T-cell (primary cell): ENCODE data around the gene TCF7L2. TPM values are rescaled to one million over a fixed set of nuclear protein-coding genes. Genes with fewer than 3 reads are reported as not detected.

Source experiments
- ATAC-seq, 4 experiments: fragments of 200-7000 bp in 3 of 4; fragments of 150-1000 bp in 1 of 4; cut with Tn5 transposase; replicated peaks in 1 of 4; 1 replicate in 3 of 4; 2 replicates in 1 of 4; pipeline ENCODE4 v1.10.0; 2021; ENCODE audit warnings: moderate library complexity in 3 of 4, mild to moderate bottlenecking in 2 of 4, moderate number of reproducible peaks in 1 of 4
- CTCF ChIA-PET, 2 donors: fragments of 300-600 bp; sonication (Branson Sonifier 250); formaldehyde crosslinking; loops; one replicate each; lab custom pipeline; 2022; ENCODE audit warnings: antibody characterized with exemption in 2 of 2; lab: Charles Lee
- POLR2A ChIA-PET, 2 donors: fragments of 300-600 bp; sonication (Branson Sonifier 250); formaldehyde crosslinking; loops; one replicate each; lab custom pipeline; 2022; ENCODE audit warnings: antibody characterized with exemption in 2 of 2; lab: Charles Lee
- DNase-seq, 35 experiments: peaks; one replicate each; pipeline versions ENCODE4 v3.0.0 to v3.0.0-alpha.2; 2013 to 2023
- H3K27ac ChIP-seq: one replicate; pipeline ENCODE4 v1.5.1; 2013; ENCODE audit warnings: low read length
- H3K27me3 ChIP-seq, 2 experiments: replicated peaks in 1 of 2; 1 replicate in 1 of 2; 2 replicates in 1 of 2; pipeline versions ENCODE4 v1.6.1 to v1.7.0; 2013; ENCODE audit warnings: low read length in 1 of 2, mixed read lengths in 1 of 2; ENCODE audit not compliant: control insufficient read depth in 2 of 2, insufficient read depth in 2 of 2; ENCODE audit errors: extremely low read depth in 1 of 2
- H3K36me3 ChIP-seq, 2 donors: 1 replicate in 1 of 2; 2 replicates in 1 of 2; pipeline versions ENCODE4 v1.6.1 to v1.7.0; 2013; ENCODE audit warnings: low read length in 1 of 2; ENCODE audit not compliant: control insufficient read depth in 2 of 2, insufficient read depth in 1 of 2; ENCODE audit errors: extremely low read depth in 1 of 2
- H3K4me1 ChIP-seq, 2 experiments: 1 replicate in 1 of 2; 2 replicates in 1 of 2; pipeline versions ENCODE4 v1.6.1 to v1.7.0; 2013; ENCODE audit warnings: low read length in 2 of 2, mixed read lengths in 1 of 2; ENCODE audit not compliant: insufficient read depth in 2 of 2, control insufficient read depth in 1 of 2; ENCODE audit errors: extremely low read depth in 1 of 2
- H3K4me3 ChIP-seq, 2 donors: 1 replicate in 1 of 2; 2 replicates in 1 of 2; pipeline versions ENCODE4 v1.5.1 to v1.7.0; 2013; ENCODE audit warnings: mild to moderate bottlenecking in 2 of 2, low read length in 1 of 2, moderate library complexity in 1 of 2; ENCODE audit not compliant: control insufficient read depth in 1 of 2; ENCODE audit errors: extremely low read depth in 1 of 2
- H3K9me3 ChIP-seq: 2 replicates; pipeline ENCODE4 v1.7.0; 2013
- H3K27ac Mint-ChIP-seq, 2 donors: one replicate each; pipeline ENCODE4 v1.8.0; 2020 to 2021; ENCODE audit warnings: mild to moderate bottlenecking in 2 of 2, mixed read lengths in 2 of 2
- H3K27me3 Mint-ChIP-seq, 2 donors: one replicate each; pipeline ENCODE4 v1.8.0; 2021 to 2022; ENCODE audit warnings: mixed read lengths in 2 of 2
- H3K36me3 Mint-ChIP-seq: one replicate; pipeline ENCODE4 v1.8.0; 2021; ENCODE audit warnings: mixed read lengths
- H3K4me1 Mint-ChIP-seq, 3 donors: one replicate each; pipeline ENCODE4 v1.8.0; 2020 to 2022; ENCODE audit warnings: mixed read lengths in 3 of 3, mild to moderate bottlenecking in 1 of 3
- H3K4me3 Mint-ChIP-seq, 3 donors: one replicate each; pipeline ENCODE4 v1.8.0; 2020 to 2022; ENCODE audit warnings: mild to moderate bottlenecking in 3 of 3, mixed read lengths in 3 of 3, moderate library complexity in 3 of 3
- H3K9me3 Mint-ChIP-seq, 3 donors: one replicate each; pipeline ENCODE4 v1.8.0; 2020 to 2022; ENCODE audit warnings: mixed read lengths in 3 of 3
- WGBS: methylation state at CpG from one replicate; pipeline ENCODE4 v1.1.5; 2013; ENCODE audit warnings: missing lambda C conversion rate; ENCODE audit not compliant: insufficient coverage; 5-methylcytosine and 5-hydroxymethylcytosine counted together
- total RNA-seq, 35 experiments: library from RNA in 6 of 35; stranded (reverse) in 6 of 35; fragments of 120-200 nt in 1 of 35; gene quantifications; one replicate each; pipeline versions ENCODE4 v1.2.1 to v1.2.4 and lab custom pipeline; 2013 to 2026

The TCF7L2 gene
- total RNA-seq, 5 donors from 2014 or later (not counting 1 experiment from before 2014, with no cell fraction given): 2.6 to 6.2 (median 3.3) TPM

DNA sequence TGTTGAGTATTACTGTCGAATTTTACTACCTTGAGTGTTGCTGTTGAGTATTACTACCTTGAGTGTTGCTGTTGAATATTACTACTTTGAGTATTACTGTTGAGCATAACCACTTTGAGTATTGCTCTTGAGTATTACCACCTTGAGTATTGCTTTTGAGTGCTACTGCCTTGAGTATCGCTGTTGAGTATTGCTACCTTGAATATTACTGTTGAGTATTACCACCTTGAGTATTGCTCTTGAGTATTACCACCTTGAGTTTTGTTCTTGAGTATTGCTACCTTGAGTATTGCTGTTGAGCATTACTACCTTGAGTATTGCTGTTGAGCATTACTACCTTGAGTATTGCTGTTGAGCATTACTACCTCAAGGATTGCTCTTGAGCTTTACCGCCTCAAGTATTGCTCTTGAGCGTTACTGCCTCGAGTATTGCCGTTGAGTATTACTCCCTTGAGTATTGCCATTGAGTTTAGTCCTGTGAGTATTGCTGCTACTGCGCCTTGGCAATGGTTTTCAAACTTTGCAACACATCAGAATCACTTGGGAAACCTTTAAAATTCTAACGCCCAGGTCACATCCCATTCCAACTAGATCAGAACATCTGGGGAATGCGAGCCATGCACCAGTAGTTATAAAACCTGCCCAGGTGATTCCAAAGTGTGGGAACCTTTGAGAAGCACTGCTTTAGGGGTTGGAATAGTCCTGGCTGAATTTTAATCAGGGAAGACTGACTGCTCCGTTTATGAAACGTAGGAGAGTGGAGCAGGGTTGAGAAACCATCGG is 61.7 kb downstream of the TCF7L2 start:
- POLR2A ChIA-PET: no interaction called here
- H3K9me3 ChIP-seq: no peaks in the 10 kb centered on the region
- peaks cover 17 to 23% (median 20%) of the 10 kb centered on the region in 3 donors for H3K4me1 Mint-ChIP-seq
- CTCF ChIA-PET: no interaction called here
- 94% methylated on average over 7 of the region's 12 CpGs for WGBS
- no peak for ATAC-seq
- H3K27ac Mint-ChIP-seq: no peak overlapping the region
- H3K36me3 Mint-ChIP-seq: no peaks in the 10 kb centered on the region
- no peak overlapping the region for H3K4me3 ChIP-seq
- no peak overlapping the region for H3K27ac ChIP-seq
- H3K9me3 Mint-ChIP-seq: no peaks in the 10 kb centered on the region
- H3K4me3 Mint-ChIP-seq: no peak overlapping the region
- no peaks in the 10 kb centered on the region for H3K36me3 ChIP-seq
- H3K27me3 Mint-ChIP-seq: peaks cover 33 to 38% of the 10 kb centered on the region in 2 donors
- no peak for DNase-seq
- H3K4me1 ChIP-seq: peaks cover 14 to 16% of the 10 kb centered on the region in 2 experiments
- H3K27me3 ChIP-seq: peaks cover 0 to 10% of the 10 kb centered on the region in 2 experiments

DNA sequence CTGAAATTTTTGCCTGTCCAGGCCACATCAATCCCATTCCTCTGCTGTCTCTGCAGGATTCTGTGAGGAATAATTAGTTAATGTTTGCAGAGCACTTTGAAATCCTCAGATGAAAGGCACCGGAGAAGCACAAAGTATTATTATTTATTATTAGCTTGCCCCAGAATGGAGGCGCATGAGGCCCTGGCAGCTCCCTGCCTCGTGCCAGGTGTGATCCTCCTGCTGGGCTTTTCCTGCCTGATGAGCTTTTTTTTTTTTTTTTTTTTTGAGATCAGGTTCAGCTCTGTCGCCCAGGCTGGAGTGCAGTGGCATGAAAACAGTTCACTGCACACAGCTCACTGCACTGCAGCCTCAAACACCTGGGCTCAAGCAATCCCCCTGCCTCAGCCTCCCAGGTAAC is 65.2 kb downstream of the TCF7L2 start:
- CTCF ChIA-PET: interaction anchor here in 1 of 2 donors (0.7 kb wide), 1 partner anchor 286 kb away, joined by 5 read pairs; no protein-coding TSS in a partner anchor
- POLR2A ChIA-PET: no interaction called here
- H3K4me3 ChIP-seq: no peak overlapping the region
- H3K4me3 Mint-ChIP-seq: no peak overlapping the region
- no peaks in the 10 kb centered on the region for H3K36me3 ChIP-seq
- no peaks in the 10 kb centered on the region for H3K9me3 ChIP-seq
- no peak overlapping the region for H3K27ac ChIP-seq
- no peak overlapping the region for H3K27ac Mint-ChIP-seq
- DNase-seq: no peak
- H3K9me3 Mint-ChIP-seq: no peaks in the 10 kb centered on the region
- H3K27me3 Mint-ChIP-seq: peaks cover 11 to 12% of the 10 kb centered on the region in 2 donors
- no peaks in the 10 kb centered on the region for H3K4me1 Mint-ChIP-seq
- no peak for ATAC-seq
- no peaks in the 10 kb centered on the region for H3K4me1 ChIP-seq
- H3K27me3 ChIP-seq: no peaks in the 10 kb centered on the region
- H3K36me3 Mint-ChIP-seq: no peaks in the 10 kb centered on the region
- WGBS: 78% methylated on average over 2 of the region's 4 CpGs

DNA sequence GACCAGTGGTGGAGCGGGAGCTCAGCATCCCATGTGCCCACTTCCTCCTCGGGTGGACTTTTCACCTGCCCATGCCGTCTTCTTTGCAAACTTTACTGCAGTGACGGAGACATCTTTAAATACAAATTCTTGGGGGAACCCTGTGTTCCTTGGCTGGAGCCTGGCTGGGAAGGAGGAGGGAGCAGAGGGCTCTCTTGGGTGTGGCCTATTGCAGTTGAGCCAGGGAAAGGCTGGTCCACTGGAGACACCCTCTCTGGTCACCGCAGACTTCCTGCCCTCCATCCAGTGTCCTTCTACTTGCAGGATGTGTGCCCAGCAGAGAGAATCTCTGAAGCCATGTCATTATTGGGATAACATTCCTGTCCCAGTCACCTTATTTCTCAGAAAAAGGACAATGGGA is 67.3 kb downstream of the TCF7L2 start:
- Histone ChIP-seq H3K27me3 (no peaks in the 10 kb centered on the region), H3K9me3 (no peaks in the 10 kb centered on the region), H3K4me1 (no peaks in the 10 kb centered on the region), H3K4me3 (no peak overlapping the region), H3K27ac (no peak overlapping the region), H3K36me3 (no peaks in the 10 kb centered on the region)
- no peaks in the 10 kb centered on the region for H3K36me3 Mint-ChIP-seq
- DNase-seq (no peak), ATAC-seq (no peak)
- H3K27ac Mint-ChIP-seq: no peak overlapping the region
- H3K9me3 Mint-ChIP-seq: no peaks in the 10 kb centered on the region
- H3K27me3 Mint-ChIP-seq: peaks cover 5% of the 10 kb centered on the region in 2 donors
- POLR2A ChIA-PET: no interaction called here
- CTCF ChIA-PET: no interaction called here
- no peaks in the 10 kb centered on the region for H3K4me1 Mint-ChIP-seq
- no peak overlapping the region for H3K4me3 Mint-ChIP-seq
- WGBS: 100% methylated on average over 2 of the region's 5 CpGs

DNA sequence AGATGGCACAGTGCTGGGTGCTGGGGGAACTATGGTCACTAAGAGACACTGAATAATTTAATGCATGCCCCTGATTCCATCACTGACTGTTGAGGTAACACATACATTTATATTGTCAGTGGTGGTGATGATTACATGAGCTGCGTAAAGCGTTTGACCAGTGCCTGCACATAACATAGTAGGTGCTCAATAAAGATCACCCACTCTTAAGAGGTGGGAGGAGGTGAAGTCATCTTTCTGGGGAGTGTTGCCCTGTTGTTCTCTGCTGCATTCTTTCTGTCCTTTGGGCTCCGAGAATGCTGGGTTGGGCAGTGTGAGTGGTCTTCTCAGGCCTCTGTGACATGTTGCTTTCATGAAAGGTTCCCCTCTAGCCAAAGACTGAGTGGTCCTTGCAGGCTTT is 68.0 kb downstream of the TCF7L2 start:
- no peak overlapping the region for H3K4me3 ChIP-seq
- no peak for ATAC-seq
- no peak overlapping the region for H3K4me3 Mint-ChIP-seq
- no peaks in the 10 kb centered on the region for H3K36me3 Mint-ChIP-seq
- WGBS: no CpG with 5 or more reads among the region's 3 CpGs
- no peaks in the 10 kb centered on the region for H3K4me1 ChIP-seq
- peaks cover 4 to 5% of the 10 kb centered on the region in 2 donors for H3K27me3 Mint-ChIP-seq
- no peaks in the 10 kb centered on the region for H3K9me3 ChIP-seq
- no peaks in the 10 kb centered on the region for H3K36me3 ChIP-seq
- no peak overlapping the region for H3K27ac ChIP-seq
- CTCF ChIA-PET: no interaction called here
- no peak overlapping the region for H3K27ac Mint-ChIP-seq
- POLR2A ChIA-PET: no interaction called here
- H3K9me3 Mint-ChIP-seq: no peaks in the 10 kb centered on the region
- H3K4me1 Mint-ChIP-seq: no peaks in the 10 kb centered on the region
- H3K27me3 ChIP-seq: no peaks in the 10 kb centered on the region
- no peak for DNase-seq

DNA sequence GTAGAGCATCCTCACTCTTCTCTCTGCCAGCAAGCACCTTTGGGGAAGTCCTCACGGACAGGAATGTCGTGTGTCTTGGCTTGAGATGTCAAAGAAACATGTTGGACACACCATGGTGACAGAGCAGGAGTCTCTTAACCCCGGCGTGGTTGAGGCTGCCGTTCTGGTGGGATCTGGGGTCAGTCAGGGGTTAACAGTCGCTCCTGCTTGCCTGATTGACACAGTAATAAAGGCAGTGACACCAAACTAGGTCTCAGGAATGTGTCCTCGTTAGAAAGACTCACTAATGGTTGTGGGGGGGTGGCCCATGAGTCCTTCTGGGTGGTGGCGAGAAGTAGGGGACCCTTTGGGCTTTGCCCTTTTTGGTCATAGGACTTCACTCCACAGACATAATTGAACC is 69.0 kb downstream of the TCF7L2 start:
- H3K36me3 ChIP-seq: no peaks in the 10 kb centered on the region
- H3K4me1 Mint-ChIP-seq: no peaks in the 10 kb centered on the region
- POLR2A ChIA-PET: interaction anchor here in 1 of 2 donors (0.6 kb wide), 2 partner anchors 12 to 235 kb away, joined by 3 to 4 read pairs; no protein-coding TSS in a partner anchor
- no peaks in the 10 kb centered on the region for H3K36me3 Mint-ChIP-seq
- DNase-seq: no peak
- no peak overlapping the region for H3K4me3 ChIP-seq
- no peaks in the 10 kb centered on the region for H3K4me1 ChIP-seq
- no peaks in the 10 kb centered on the region for H3K9me3 ChIP-seq
- no peak overlapping the region for H3K27ac Mint-ChIP-seq
- H3K9me3 Mint-ChIP-seq: no peaks in the 10 kb centered on the region
- ATAC-seq: no peak
- no peak overlapping the region for H3K27ac ChIP-seq
- H3K27me3 Mint-ChIP-seq: peaks cover 2 to 4% of the 10 kb centered on the region in 2 donors
- CTCF ChIA-PET: no interaction called here
- H3K4me3 Mint-ChIP-seq: no peak overlapping the region
- no peaks in the 10 kb centered on the region for H3K27me3 ChIP-seq
- WGBS: 81% methylated on average over 7 of the region's 8 CpGs

DNA sequence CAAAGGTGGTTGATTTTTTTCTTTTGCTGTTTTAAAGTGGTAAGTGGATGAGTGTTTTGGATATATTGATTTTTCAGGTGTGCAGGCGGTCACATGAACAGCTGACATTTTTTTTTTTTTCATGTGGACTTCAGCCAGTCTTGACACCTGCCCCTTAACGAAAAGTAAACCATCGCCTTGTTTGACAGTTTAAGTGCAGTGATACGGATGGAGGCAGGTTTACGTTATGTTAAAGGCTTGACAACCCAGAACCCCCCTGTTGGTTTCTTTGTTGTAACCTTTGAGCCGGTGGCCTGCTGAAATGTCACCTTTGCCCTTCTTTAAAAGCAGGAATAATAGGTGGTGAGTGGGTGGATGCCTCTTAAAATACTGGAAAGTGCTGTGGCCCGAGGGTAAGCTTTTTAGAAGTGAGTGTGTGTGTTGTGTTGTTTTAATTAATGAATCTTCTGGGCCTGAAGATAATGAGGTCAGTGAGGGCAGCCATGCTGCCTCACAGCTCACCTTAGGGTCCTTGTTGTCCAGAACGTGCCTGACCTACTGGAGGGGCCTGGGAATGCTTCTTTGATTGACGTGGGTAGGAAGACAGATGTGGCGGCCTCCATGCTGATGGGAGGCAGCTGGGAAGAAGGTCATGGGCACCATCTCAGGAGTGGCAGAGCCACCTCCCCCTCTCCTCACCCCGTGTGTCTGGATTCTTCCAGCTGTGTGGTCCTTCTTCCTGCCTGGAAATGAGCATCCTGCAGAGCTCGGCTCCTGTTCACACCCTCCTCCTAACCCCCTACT is 69.8 kb downstream of the TCF7L2 start:
- ATAC-seq: no peak
- H3K4me3 ChIP-seq: no peak overlapping the region
- ChIA-PET POLR2A (interaction anchor here in 1 of 2 donors (0.6 kb wide), 2 partner anchors 12 to 234 kb away, joined by 3 to 4 read pairs; no protein-coding TSS in a partner anchor), CTCF (no interaction called here)
- WGBS: 75% methylated on average over 4 of the region's 12 CpGs
- no peak overlapping the region for H3K4me3 Mint-ChIP-seq
- H3K27me3 Mint-ChIP-seq: peaks cover 2 to 4% of the 10 kb centered on the region in 2 donors
- no peaks in the 10 kb centered on the region for H3K27me3 ChIP-seq
- H3K27ac ChIP-seq: no peak overlapping the region
- H3K36me3 ChIP-seq: no peaks in the 10 kb centered on the region
- no peaks in the 10 kb centered on the region for H3K9me3 Mint-ChIP-seq
- H3K27ac Mint-ChIP-seq: no peak overlapping the region
- H3K9me3 ChIP-seq: no peaks in the 10 kb centered on the region
- H3K36me3 Mint-ChIP-seq: no peaks in the 10 kb centered on the region
- no peak for DNase-seq
- no peaks in the 10 kb centered on the region for H3K4me1 ChIP-seq
- no peaks in the 10 kb centered on the region for H3K4me1 Mint-ChIP-seq
